NCI-H187 (cell line): ENCODE results near the gene KCNJ1.

Experiments used
- DNase-seq, 2 experiments: peaks; one replicate each; lab custom pipeline; 2025; lab: John Stamatoyannopoulos, UW

KCNJ1 gene

GRCh38 chr11:128867277-128867676 lies at the start of gene KCNJ1:
TSS of gene KCNJ1 (minus strand) at chr11:128867296. CDS start at chr11:128840243, 27,053 bp downstream.
- DNase-seq: no peak

- DNase-seq: no peak
Measured at GRCh38 chr11:128916681-128917080, 49.6 kb upstream of the KCNJ1 start.

GRCh38 chr11:128916037-128916572 lies 49.0 kb upstream of the KCNJ1 start:
- no peak for DNase-seq

GRCh38 chr11:128915149-128915521 lies 48.0 kb upstream of the KCNJ1 start:
- DNase-seq: no peak

- no peak for DNase-seq
Measured at GRCh38 chr11:128914216-128915148, 47.4 kb upstream of the KCNJ1 start.

GRCh38 chr11:128913806-128914205 lies 46.7 kb upstream of the KCNJ1 start:
- no peak for DNase-seq

- DNase-seq: no peak
Measured at GRCh38 chr11:128911701-128912100, 44.6 kb upstream of the KCNJ1 start.

GRCh38 chr11:128911239-128911638 lies 44.1 kb upstream of the KCNJ1 start:
- DNase-seq: no peak

GRCh38 chr11:128910576-128910975 lies 43.5 kb upstream of the KCNJ1 start:
- DNase-seq: no peak

- no peak for DNase-seq
Measured at GRCh38 chr11:128909438-128910125, 42.5 kb upstream of the KCNJ1 start.

- DNase-seq: no peak
Measured at GRCh38 chr11:128908391-128909246, 41.5 kb upstream of the KCNJ1 start.

- DNase-seq: no peak
Measured at GRCh38 chr11:128907585-128907984, 40.5 kb upstream of the KCNJ1 start.

- no peak for DNase-seq
Measured at GRCh38 chr11:128906185-128907050, 39.3 kb upstream of the KCNJ1 start.

- DNase-seq: peak in 1 of 2 experiments; percentile 13
Measured at GRCh38 chr11:128905345-128906184, 38.5 kb upstream of the KCNJ1 start.

- no peak for DNase-seq
Measured at GRCh38 chr11:128904656-128905344, 37.7 kb upstream of the KCNJ1 start.

GRCh38 chr11:128904303-128904655 lies 37.2 kb upstream of the KCNJ1 start:
- no peak for DNase-seq

- DNase-seq: no peak
Measured at GRCh38 chr11:128903248-128904061, 36.4 kb upstream of the KCNJ1 start.

GRCh38 chr11:128902515-128903066 lies 35.5 kb upstream of the KCNJ1 start:
- DNase-seq: no peak
